ENCODE measurements around the gene CD79A. TPM values are rescaled to one million over a fixed set of nuclear protein-coding genes. Genes with fewer than 3 reads are reported as not detected.

CD79A gene
- polyA plus RNA-seq, 1 donor = 0.75 TPM

DNA sequence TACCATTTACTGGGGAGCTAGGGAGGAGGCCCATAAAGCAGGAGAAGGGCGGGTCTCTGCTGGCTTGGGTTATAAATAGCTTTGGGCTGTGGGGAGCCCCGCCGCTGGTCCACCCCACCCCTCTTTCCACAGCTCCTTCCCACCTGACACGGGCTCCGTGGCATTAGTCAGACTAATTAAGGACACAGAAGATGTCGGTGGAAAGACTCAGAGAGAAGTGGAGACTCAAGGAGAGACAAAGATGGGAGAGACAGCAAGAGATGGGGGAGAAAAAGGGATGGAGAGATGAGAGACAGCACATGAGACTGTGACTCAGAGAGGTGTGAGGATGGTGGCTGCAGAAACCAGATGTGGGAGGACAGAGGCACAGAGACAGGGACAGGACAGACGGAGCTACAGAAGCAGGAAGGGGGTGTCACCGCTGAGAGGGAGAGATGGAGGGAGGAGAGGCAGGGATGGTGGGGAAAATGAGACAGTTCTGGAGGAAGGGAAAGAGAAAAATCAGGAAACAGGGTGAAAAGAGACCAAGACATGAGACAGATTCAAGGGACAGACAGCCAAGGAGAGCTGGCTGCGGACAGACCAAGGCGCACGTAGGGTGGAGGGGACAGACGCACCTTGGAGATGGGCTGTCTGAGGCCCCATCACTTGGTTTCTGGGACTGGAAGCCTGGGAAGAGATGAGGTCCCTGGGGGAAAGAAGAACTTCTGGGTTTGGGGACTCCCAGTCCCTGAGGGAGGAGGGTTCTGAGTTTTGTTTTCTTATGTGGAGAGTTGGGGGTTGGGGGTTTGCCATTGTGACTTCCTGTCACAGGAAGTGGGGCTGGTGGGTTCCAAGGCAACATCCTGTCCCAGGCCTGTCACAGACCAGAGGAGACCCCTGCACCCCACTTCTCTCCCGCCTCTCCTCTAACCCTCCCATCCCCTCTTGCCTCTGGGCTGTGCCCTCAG, 10.0 kb downstream of the CD79A start:
- 67% methylated on average over 1 of the region's 13 CpGs for WGBS (ENCODE audit: insufficient coverage, low lambda C conversion rate)
- H3K27ac ChIP-seq (ENCODE audit: low read length) = no peak overlapping the region
- peaks cover 24% of the 10 kb centered on the region for H3K4me1 ChIP-seq (ENCODE audit: control insufficient read depth, insufficient read depth, low read length)
- H3K9me3 ChIP-seq (ENCODE audit: control insufficient read depth, low read depth, low read length) = no peaks in the 10 kb centered on the region
- H3K27me3 ChIP-seq (ENCODE audit: control insufficient read depth, insufficient read depth, low read length) = peaks cover 7% of the 10 kb centered on the region
- no peak overlapping the region for H3K4me3 ChIP-seq (ENCODE audit: low read length)
- peaks cover 17% of the 10 kb centered on the region for H3K36me3 ChIP-seq (ENCODE audit: control insufficient read depth, insufficient read depth, low read length)
- no peak for DNase-seq

DNA sequence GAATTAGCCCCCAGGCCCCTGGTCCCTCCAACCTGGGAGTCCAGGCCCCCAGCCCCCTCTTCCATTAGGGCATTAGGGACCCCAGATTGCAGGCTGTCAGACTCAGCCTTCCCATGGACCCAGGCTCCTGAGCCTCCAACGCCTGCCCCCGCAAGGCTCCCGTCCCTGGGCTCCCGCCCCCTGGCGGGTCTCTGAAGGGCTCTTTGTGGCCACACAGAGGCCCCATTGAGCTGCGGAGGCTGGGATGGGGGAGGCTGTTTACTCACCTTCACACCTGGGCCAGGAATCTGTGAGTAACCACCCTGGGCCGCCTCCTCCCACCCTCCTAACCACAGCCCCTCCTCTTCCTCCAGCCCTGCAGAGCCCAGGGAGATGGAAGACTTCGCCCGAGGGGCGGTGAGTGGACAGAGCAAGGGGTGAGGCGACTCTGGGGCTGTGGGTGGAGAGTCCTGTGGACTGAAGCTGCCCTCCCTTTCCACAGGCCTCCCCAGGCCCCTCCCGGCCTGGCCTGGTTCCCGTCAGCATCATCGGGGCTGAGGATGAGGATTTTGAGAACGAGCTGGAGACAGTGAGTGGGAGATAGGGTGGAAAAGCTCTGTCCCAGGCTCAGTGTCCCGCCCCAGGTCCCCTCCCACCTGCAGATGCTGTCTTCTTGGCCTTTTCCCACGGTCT, 10.8 kb downstream of the CD79A start:
- Histone ChIP-seq H3K27ac (ENCODE audit: low read length) (no peak overlapping the region), H3K36me3 (ENCODE audit: control insufficient read depth, insufficient read depth, low read length) (peaks cover 25% of the 10 kb centered on the region), H3K4me1 (ENCODE audit: control insufficient read depth, insufficient read depth, low read length) (peaks cover 24% of the 10 kb centered on the region), H3K4me3 (ENCODE audit: low read length) (no peak overlapping the region), H3K9me3 (ENCODE audit: control insufficient read depth, low read depth, low read length) (no peaks in the 10 kb centered on the region), H3K27me3 (ENCODE audit: control insufficient read depth, insufficient read depth, low read length) (peaks cover 3% of the 10 kb centered on the region)
- peak; percentile 60 to 71 for DNase-seq
- WGBS (ENCODE audit: insufficient coverage, low lambda C conversion rate) = no CpG with 5 or more reads among the region's 17 CpGs

DNA sequence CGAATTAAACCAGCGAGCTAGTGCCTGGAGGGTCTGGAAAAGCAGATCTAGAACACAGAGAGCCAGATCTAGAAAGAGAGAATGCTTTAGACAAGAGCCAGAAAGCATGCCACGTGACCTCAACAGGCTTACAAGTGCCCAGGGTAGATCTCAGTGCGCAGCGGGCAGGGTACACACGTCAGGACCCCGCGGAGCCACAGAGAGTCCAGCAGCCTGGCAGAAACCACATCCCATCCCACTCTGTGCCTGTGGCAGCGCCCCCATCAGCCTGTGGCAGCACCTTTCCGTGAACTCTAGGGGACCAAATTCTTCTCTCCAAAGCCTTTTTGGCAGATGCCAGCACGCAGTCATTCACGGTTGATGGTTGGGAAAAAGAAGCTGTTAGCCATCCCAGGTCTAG, 11.8 kb downstream of the CD79A start:
- Histone ChIP-seq H3K4me1 (ENCODE audit: control insufficient read depth, insufficient read depth, low read length) (peaks cover 24% of the 10 kb centered on the region), H3K4me3 (ENCODE audit: low read length) (no peak overlapping the region), H3K36me3 (ENCODE audit: control insufficient read depth, insufficient read depth, low read length) (peaks cover 26% of the 10 kb centered on the region), H3K27me3 (ENCODE audit: control insufficient read depth, insufficient read depth, low read length) (no peaks in the 10 kb centered on the region), H3K9me3 (ENCODE audit: control insufficient read depth, low read depth, low read length) (no peaks in the 10 kb centered on the region), H3K27ac (ENCODE audit: low read length) (no peak overlapping the region)
- WGBS (ENCODE audit: insufficient coverage, low lambda C conversion rate) = no CpG with 5 or more reads among the region's 12 CpGs
- no peak for DNase-seq

DNA sequence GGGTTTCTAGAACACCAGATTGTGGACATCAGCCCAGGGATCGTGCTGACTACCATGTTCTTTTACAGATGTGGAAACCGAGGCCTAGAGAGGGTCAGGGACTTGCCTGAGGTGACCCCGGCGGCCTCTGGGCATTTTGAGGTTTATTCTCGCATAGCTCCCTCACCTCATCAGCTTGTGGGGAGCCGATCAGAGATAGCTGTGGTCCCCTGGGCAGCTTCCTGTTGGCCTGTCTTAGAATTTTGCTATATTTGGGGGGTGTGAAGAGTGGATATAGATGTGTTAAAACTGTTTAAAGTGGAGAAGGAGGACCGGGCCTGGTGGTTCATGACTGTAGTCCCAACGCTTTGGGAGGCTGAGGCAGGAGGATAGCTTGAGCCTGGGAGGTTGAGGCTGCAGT, 12.8 kb downstream of the CD79A start:
- Histone ChIP-seq H3K9me3 (ENCODE audit: control insufficient read depth, low read depth, low read length) (no peaks in the 10 kb centered on the region), H3K4me1 (ENCODE audit: control insufficient read depth, insufficient read depth, low read length) (peaks cover 21% of the 10 kb centered on the region), H3K27me3 (ENCODE audit: control insufficient read depth, insufficient read depth, low read length) (no peaks in the 10 kb centered on the region), H3K27ac (ENCODE audit: low read length) (no peak overlapping the region), H3K4me3 (ENCODE audit: low read length) (no peak overlapping the region), H3K36me3 (ENCODE audit: control insufficient read depth, insufficient read depth, low read length) (peaks cover 33% of the 10 kb centered on the region)
- DNase-seq = no peak
- WGBS (ENCODE audit: insufficient coverage, low lambda C conversion rate) = no CpG with 5 or more reads among the region's 8 CpGs

DNA sequence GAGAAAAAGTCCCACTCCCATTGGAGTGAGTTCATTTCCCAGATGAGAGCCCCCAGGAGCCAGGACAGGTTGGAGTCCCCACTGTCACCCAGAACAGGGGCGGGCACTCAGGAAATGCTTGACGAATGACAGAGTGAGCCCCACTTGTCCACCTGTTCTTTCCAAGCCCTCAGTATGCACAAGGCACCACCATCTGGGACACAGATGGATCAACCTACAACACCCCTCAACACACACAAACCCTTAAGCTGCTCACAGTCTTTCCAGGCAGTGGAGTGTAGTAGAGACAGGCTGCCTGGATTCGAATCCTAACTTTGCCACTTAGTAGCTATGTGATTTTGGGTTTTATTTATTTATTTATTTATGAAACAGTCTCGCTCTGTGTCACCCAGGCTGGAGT, 13.9 kb downstream of the CD79A start:
- Histone ChIP-seq H3K4me3 (ENCODE audit: low read length) (no peak overlapping the region), H3K9me3 (ENCODE audit: control insufficient read depth, low read depth, low read length) (no peaks in the 10 kb centered on the region), H3K4me1 (ENCODE audit: control insufficient read depth, insufficient read depth, low read length) (peaks cover 16% of the 10 kb centered on the region), H3K27me3 (ENCODE audit: control insufficient read depth, insufficient read depth, low read length) (no peaks in the 10 kb centered on the region), H3K27ac (ENCODE audit: low read length) (no peak overlapping the region), H3K36me3 (ENCODE audit: control insufficient read depth, insufficient read depth, low read length) (peaks cover 43% of the 10 kb centered on the region)
- DNase-seq = no peak
- no CpG with 5 or more reads among the region's 4 CpGs for WGBS (ENCODE audit: insufficient coverage, low lambda C conversion rate)

DNA sequence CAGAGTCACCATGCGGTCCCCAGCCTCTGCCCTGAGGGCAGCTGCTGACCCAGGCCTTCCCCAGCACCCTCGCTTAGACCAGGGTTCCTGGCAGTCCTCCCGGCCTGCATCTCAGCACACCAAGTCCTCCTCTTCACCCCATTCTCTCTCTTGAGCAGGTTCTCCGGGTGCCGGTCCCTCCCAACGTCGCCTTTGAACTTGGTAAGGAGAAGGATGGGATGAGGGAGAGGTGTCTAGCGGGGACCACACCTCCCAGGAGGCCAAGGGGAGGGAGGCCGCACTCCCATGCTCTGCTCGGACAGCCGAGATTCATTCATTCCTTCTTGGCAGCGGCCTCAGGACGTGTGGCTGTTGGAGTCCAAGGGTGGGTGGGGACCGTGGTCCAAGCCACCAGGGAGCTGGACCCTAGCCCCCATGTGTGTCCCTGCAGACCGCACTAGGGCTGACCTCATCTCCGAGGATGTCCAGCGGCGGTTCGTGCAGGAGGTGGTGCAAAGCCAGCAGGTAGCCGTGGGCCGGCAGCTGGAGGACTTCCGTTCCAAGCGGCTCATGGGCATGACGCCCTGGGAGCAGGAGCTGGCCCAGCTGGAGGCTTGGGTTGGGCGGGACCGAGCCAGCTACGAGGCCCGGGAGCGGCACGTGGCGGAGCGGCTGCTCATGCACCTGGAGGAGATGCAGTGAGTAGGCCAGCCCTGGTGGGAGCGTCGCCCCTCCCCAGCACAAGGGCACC, 15.3 kb downstream of the CD79A start:
- Histone ChIP-seq H3K27ac (ENCODE audit: low read length) (no peak overlapping the region), H3K36me3 (ENCODE audit: control insufficient read depth, insufficient read depth, low read length) (peaks cover 52% of the 10 kb centered on the region), H3K27me3 (ENCODE audit: control insufficient read depth, insufficient read depth, low read length) (no peaks in the 10 kb centered on the region), H3K9me3 (ENCODE audit: control insufficient read depth, low read depth, low read length) (no peaks in the 10 kb centered on the region), H3K4me3 (ENCODE audit: low read length) (no peak overlapping the region), H3K4me1 (ENCODE audit: control insufficient read depth, insufficient read depth, low read length) (peaks cover 8% of the 10 kb centered on the region)
- no peak for DNase-seq
- WGBS (ENCODE audit: insufficient coverage, low lambda C conversion rate) = no CpG with 5 or more reads among the region's 34 CpGs

DNA sequence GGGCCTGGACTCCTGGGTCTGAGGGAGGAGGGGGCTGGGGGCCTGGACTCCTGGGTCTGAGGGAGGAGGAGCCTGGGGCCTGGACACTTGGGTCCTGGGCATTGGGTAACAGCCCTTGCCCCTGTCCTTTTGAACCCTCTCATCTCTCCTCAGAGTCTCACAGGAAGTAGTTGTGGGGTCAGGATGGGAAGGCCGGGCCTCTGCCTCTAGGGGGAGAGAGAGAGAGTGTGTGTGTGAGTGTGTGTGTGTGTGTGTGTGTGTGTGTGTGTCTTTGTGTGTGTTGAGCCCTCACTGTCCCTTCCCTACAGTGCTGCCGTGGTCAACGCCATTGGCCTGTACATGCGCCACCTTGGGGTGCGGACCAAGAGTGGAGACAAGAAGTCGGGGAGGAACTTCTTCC, 16.8 kb downstream of the CD79A start:
- Histone ChIP-seq H3K9me3 (ENCODE audit: control insufficient read depth, low read depth, low read length) (no peaks in the 10 kb centered on the region), H3K4me1 (ENCODE audit: control insufficient read depth, insufficient read depth, low read length) (no peaks in the 10 kb centered on the region), H3K27ac (ENCODE audit: low read length) (no peak overlapping the region), H3K4me3 (ENCODE audit: low read length) (no peak overlapping the region), H3K36me3 (ENCODE audit: control insufficient read depth, insufficient read depth, low read length) (peaks cover 64% of the 10 kb centered on the region), H3K27me3 (ENCODE audit: control insufficient read depth, insufficient read depth, low read length) (no peaks in the 10 kb centered on the region)
- WGBS (ENCODE audit: insufficient coverage, low lambda C conversion rate) = no CpG with 5 or more reads among the region's 6 CpGs
- peak in 1 of 2 donors; percentile 27 for DNase-seq

DNA sequence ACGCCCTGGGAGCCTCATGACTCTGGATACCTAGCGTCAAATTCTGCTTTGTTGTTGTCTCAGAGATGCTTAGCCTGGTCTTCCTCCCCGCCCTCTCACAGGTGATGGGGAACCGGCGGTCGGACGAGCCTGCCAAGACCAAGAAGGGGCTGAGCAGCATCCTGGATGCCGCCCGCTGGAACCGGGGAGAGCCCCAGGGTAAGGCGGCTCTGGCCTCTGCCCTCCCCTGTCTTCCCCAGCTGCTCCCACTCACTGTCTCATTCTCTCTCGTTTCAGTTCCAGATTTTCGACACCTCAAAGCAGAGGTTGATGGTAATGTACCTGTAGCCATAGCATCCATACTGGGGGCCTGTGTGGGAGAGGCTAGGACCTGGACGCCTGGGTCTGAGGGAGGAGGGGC, 17.3 kb downstream of the CD79A start:
- Histone ChIP-seq H3K27me3 (ENCODE audit: control insufficient read depth, insufficient read depth, low read length) (no peaks in the 10 kb centered on the region), H3K4me3 (ENCODE audit: low read length) (no peak overlapping the region), H3K4me1 (ENCODE audit: control insufficient read depth, insufficient read depth, low read length) (no peaks in the 10 kb centered on the region), H3K36me3 (ENCODE audit: control insufficient read depth, insufficient read depth, low read length) (peaks cover 59% of the 10 kb centered on the region), H3K9me3 (ENCODE audit: control insufficient read depth, low read depth, low read length) (no peaks in the 10 kb centered on the region), H3K27ac (ENCODE audit: low read length) (no peak overlapping the region)
- DNase-seq = no peak
- no CpG with 5 or more reads among the region's 14 CpGs for WGBS (ENCODE audit: insufficient coverage, low lambda C conversion rate)

DNA sequence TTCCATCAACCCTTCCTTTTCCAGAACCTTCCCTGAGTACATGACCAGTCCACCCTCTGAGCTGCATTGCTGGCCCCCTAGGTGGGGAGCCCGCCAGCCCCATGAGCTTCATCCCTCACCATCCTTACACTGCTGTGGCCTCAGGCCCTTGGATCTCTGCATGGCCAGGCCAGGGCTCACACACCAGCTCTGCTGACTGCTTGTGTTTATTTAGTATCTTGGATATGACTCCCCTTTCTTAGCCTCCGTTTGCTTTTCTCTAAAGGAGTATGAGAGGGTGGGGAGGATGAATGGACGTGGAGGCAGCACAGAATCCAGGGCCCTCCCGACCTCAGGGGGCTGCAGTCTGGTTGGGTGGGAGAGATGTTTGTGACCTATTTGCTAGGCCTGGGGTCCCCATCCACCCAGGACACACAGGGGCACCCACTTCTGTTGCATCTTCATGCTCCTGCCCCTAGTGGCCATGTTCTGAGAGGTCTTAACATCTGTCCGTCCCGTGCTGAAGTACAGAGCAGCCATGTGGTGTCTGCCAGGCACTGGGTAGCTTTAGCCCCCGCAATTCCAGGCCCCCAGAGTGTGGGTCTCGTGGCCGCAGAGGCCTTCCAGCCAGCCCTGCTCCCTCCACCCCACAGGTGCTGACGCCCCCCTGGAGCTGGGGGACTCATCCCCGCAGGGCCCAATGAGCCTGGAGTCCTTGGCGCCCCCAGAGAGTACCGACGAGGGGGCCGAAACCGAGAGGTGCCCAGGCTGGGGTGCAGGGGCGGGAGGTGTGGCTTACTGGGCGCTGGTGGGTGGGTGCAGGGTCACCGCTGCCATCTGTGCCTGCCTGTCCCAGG, 18.9 kb downstream of the CD79A start:
- DNase-seq = no peak
- no peaks in the 10 kb centered on the region for H3K4me1 ChIP-seq (ENCODE audit: control insufficient read depth, insufficient read depth, low read length)
- 40% methylated on average over 1 of the region's 19 CpGs for WGBS (ENCODE audit: insufficient coverage, low lambda C conversion rate)
- H3K4me3 ChIP-seq (ENCODE audit: low read length) = no peak overlapping the region
- H3K27me3 ChIP-seq (ENCODE audit: control insufficient read depth, insufficient read depth, low read length) = no peaks in the 10 kb centered on the region
- H3K27ac ChIP-seq (ENCODE audit: low read length) = no peak overlapping the region
- H3K36me3 ChIP-seq (ENCODE audit: control insufficient read depth, insufficient read depth, low read length) = peaks cover 63% of the 10 kb centered on the region
- H3K9me3 ChIP-seq (ENCODE audit: control insufficient read depth, low read depth, low read length) = no peaks in the 10 kb centered on the region

DNA sequence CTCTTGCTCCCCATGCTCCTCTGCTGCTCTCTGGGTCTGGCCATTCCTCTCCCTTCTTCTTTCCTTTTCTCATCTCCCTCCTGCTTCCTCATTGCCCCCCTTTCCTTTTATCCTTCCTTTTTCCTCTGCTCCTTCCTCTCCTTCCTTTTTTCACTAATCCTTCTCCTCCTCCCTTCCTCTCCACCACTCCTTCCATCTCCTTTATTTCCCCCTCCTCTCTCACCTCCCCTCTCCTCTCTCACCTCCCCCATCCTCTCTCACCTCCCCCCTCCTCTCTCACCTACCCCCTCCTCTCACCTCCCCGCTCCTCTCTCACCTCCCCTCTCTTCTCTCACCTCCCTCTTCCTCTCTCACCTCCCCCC, 19.5 kb downstream of the CD79A start:
- peaks cover 63% of the 10 kb centered on the region for H3K36me3 ChIP-seq (ENCODE audit: control insufficient read depth, insufficient read depth, low read length)

More for the DNA sequence above, 19.5 kb downstream of the CD79A start:
- H3K9me3 ChIP-seq (ENCODE audit: control insufficient read depth, low read depth, low read length) = no peaks in the 10 kb centered on the region
- no peak overlapping the region for H3K4me3 ChIP-seq (ENCODE audit: low read length)
- no peak overlapping the region for H3K27ac ChIP-seq (ENCODE audit: low read length)
- WGBS (ENCODE audit: insufficient coverage, low lambda C conversion rate) = 100% methylated on average over 1 of the region's 1 CpG
- no peaks in the 10 kb centered on the region for H3K4me1 ChIP-seq (ENCODE audit: control insufficient read depth, insufficient read depth, low read length)
- DNase-seq = no peak
- H3K27me3 ChIP-seq (ENCODE audit: control insufficient read depth, insufficient read depth, low read length) = no peaks in the 10 kb centered on the region
